Measurements from ENCODE around the gene LARP6. TPM values are rescaled to one million over a fixed set of nuclear protein-coding genes. Genes with fewer than 3 reads are reported as not detected.

LARP6 gene
- total and polyA plus RNA-seq, 2 of the 13 experiments (the other 11 are each of a cell fraction or from before 2014, with no cell fraction given): 2.9 to 8.2 TPM

DNA sequence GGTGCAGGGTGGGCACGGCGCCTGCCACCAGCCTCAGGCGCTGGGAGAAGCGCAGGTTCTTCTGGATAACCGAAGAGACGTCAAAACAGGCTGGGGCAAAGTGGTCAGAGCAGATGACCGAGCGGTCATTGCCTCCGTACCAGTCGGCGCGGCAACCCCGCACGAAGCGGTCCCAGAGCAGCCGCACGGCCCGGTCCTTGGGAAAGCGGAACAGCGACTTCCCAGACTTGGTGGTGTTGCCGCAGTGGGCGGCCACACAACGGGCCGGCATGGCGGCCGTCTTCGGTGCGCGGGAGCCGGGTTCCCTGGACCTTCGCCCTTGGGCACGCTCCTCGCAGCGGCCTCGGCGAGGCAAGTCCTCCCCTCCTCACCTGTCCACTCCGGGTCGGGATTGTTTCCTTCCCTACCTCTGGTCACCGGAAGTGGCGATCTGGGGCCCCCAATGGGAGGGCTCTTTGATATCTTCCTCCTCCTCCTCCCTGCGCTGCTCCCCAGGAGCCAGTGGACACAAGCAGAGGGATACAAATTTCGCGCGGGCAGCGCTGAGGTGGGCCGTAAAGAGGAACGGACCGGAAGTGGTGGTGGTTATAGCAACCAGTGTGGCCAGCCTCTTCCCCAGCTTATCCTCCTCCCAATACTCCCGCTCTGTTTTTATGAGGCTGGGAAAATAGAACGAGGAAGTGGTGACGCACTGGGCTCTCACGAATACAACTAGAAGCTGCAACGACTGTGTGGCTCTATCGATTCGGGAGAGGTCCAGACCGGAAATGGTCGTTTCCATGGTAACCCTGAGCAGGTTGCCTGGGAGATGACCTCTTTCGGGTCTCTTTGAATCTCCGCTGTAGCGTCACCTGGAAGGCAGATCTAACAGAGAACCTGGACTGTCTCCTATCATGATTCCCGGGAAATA lies 38.3 kb upstream of the LARP6 start, which contains the start of the genes LRRC49 and THAP10 (continued):
- TF ChIP-seq ARNT2 (CRISPR knock-in tag; IDR thresholded peaks at IDR 0.05; ENCODE audit: low read depth) (no peak; the same call in 1 of the 2 replicates), SATB2 (CRISPR knock-in tag; IDR thresholded peaks at IDR 0.05) (no peak), JUND (CRISPR knock-in tag; IDR thresholded peaks at IDR 0.05) (no peak), KLF12 (CRISPR knock-in tag; IDR thresholded peaks at IDR 0.05; ENCODE audit: borderline replicate concordance) (peak; percentile 31; the same call in 1 of the 2 replicates), ZNF589 (CRISPR knock-in tag; conservative IDR thresholded peaks at IDR 0.05) (no peak), JDP2 (CRISPR knock-in tag; IDR thresholded peaks at IDR 0.05; ENCODE audit: borderline replicate concordance) (no peak), ZNF17 (CRISPR knock-in tag; IDR thresholded peaks at IDR 0.05) (no peak), RBM22 (optimal IDR thresholded peaks at IDR 0.05; ENCODE audit: low read length) (peak; percentile 48), MAFF (IDR thresholded peaks at IDR 0.05; ENCODE audit: low read depth, low read length) (no peak), ZNF674 (CRISPR knock-in tag; IDR thresholded peaks at IDR 0.05; ENCODE audit: low read depth) (no peak), ZNF282 (IDR thresholded peaks at IDR 0.05; ENCODE audit: partially characterized antibody) (no peak), GATAD2A (CRISPR knock-in tag; IDR thresholded peaks at IDR 0.05) (no peak)
- TF ChIP-seq, protein P1, sequence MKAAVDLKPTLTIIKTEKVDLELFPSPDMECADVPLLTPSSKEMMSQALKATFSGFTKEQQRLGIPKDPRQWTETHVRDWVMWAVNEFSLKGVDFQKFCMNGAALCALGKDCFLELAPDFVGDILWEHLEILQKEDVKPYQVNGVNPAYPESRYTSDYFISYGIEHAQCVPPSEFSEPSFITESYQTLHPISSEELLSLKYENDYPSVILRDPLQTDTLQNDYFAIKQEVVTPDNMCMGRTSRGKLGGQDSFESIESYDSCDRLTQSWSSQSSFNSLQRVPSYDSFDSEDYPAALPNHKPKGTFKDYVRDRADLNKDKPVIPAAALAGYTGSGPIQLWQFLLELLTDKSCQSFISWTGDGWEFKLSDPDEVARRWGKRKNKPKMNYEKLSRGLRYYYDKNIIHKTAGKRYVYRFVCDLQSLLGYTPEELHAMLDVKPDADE (CRISPR knock-in tag; IDR thresholded peaks at IDR 0.05): no peak
- TF ChIP-seq, protein P2, sequence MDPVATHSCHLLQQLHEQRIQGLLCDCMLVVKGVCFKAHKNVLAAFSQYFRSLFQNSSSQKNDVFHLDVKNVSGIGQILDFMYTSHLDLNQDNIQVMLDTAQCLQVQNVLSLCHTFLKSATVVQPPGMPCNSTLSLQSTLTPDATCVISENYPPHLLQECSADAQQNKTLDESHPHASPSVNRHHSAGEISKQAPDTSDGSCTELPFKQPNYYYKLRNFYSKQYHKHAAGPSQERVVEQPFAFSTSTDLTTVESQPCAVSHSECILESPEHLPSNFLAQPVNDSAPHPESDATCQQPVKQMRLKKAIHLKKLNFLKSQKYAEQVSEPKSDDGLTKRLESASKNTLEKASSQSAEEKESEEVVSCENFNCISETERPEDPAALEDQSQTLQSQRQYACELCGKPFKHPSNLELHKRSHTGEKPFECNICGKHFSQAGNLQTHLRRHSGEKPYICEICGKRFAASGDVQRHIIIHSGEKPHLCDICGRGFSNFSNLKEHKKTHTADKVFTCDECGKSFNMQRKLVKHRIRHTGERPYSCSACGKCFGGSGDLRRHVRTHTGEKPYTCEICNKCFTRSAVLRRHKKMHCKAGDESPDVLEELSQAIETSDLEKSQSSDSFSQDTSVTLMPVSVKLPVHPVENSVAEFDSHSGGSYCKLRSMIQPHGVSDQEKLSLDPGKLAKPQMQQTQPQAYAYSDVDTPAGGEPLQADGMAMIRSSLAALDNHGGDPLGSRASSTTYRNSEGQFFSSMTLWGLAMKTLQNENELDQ (CRISPR knock-in tag; IDR thresholded peaks at IDR 0.05; ENCODE audit: borderline replicate concordance): 0 out of 2 replicates have a peak, but pooled peaks have one; percentile 39
- TF ChIP-seq, protein P3, sequence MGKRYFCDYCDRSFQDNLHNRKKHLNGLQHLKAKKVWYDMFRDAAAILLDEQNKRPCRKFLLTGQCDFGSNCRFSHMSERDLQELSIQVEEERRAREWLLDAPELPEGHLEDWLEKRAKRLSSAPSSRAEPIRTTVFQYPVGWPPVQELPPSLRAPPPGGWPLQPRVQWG (CRISPR knock-in tag; IDR thresholded peaks at IDR 0.05; ENCODE audit: borderline replicate concordance, low read depth): no peak
- TF ChIP-seq, protein P4, sequence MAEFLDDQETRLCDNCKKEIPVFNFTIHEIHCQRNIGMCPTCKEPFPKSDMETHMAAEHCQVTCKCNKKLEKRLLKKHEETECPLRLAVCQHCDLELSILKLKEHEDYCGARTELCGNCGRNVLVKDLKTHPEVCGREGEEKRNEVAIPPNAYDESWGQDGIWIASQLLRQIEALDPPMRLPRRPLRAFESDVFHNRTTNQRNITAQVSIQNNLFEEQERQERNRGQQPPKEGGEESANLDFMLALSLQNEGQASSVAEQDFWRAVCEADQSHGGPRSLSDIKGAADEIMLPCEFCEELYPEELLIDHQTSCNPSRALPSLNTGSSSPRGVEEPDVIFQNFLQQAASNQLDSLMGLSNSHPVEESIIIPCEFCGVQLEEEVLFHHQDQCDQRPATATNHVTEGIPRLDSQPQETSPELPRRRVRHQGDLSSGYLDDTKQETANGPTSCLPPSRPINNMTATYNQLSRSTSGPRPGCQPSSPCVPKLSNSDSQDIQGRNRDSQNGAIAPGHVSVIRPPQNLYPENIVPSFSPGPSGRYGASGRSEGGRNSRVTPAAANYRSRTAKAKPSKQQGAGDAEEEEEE (CRISPR knock-in tag; IDR thresholded peaks at IDR 0.05; ENCODE audit: borderline replicate concordance): peak; percentile 64; the same call in 1 of the 2 replicates
- TF ChIP-seq, protein P5, sequence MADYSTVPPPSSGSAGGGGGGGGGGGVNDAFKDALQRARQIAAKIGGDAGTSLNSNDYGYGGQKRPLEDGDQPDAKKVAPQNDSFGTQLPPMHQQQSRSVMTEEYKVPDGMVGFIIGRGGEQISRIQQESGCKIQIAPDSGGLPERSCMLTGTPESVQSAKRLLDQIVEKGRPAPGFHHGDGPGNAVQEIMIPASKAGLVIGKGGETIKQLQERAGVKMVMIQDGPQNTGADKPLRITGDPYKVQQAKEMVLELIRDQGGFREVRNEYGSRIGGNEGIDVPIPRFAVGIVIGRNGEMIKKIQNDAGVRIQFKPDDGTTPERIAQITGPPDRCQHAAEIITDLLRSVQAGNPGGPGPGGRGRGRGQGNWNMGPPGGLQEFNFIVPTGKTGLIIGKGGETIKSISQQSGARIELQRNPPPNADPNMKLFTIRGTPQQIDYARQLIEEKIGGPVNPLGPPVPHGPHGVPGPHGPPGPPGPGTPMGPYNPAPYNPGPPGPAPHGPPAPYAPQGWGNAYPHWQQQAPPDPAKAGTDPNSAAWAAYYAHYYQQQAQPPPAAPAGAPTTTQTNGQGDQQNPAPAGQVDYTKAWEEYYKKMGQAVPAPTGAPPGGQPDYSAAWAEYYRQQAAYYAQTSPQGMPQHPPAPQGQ (CRISPR knock-in tag; IDR thresholded peaks at IDR 0.05; ENCODE audit: borderline replicate concordance): no peak
- TF ChIP-seq, protein P6, sequence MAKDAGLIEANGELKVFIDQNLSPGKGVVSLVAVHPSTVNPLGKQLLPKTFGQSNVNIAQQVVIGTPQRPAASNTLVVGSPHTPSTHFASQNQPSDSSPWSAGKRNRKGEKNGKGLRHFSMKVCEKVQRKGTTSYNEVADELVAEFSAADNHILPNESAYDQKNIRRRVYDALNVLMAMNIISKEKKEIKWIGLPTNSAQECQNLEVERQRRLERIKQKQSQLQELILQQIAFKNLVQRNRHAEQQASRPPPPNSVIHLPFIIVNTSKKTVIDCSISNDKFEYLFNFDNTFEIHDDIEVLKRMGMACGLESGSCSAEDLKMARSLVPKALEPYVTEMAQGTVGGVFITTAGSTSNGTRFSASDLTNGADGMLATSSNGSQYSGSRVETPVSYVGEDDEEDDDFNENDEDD (CRISPR knock-in tag; IDR thresholded peaks at IDR 0.05; ENCODE audit: borderline replicate concordance): peak; percentile 98
